ENCODE measurements around the gene LBX2. TPM values are rescaled to one million over a fixed set of nuclear protein-coding genes. Genes with fewer than 3 reads are reported as not detected.

The LBX2 gene
- total RNA-seq, 1 experiment from 2014 or later, result 9.6 TPM

- Histone ChIP-seq H3K4me1 (ENCODE audit: control insufficient read depth, insufficient read depth, low read length) (no peaks in the 10 kb centered on the region), H3K27ac (ENCODE audit: low read length) (no peak overlapping the region), H3K36me3 (ENCODE audit: control insufficient read depth, insufficient read depth, low read length) (no peaks in the 10 kb centered on the region; the same call in none of the 2 replicates), H3K4me3 (ENCODE audit: low read depth in 2 of 2, low read length in 2 of 2) (no peak overlapping the region), H3K27me3 (ENCODE audit: control insufficient read depth, insufficient read depth, low read length) (no peaks in the 10 kb centered on the region; the same call in 1 of the 2 replicates), H3K9me3 (ENCODE audit: control insufficient read depth, insufficient read depth, low read depth, low read length) (no peaks in the 10 kb centered on the region)
- in situ Hi-C loops (cut with HindIII; ENCODE audit: low pct_unique_long_range_greater_than_20kb, low sequenced_read_pairs), result no loop called here
- POLR2A ChIA-PET, result no interaction called here
- BruUV-seq (replicated peaks), result no TSS peak
- DNase-seq (ENCODE audit: low read depth, low spot score) (no peak), ATAC-seq (no peak)
- TF ChIP-seq REST (IDR thresholded peaks at IDR 0.05; ENCODE audit: insufficient read depth in 1 of 2, low read depth in 2 of 2, low read length in 1 of 2) (no peak), SIN3A (IDR thresholded peaks at IDR 0.05; ENCODE audit: borderline replicate concordance, insufficient read depth, low read depth, low read length) (no peak), CTCF (IDR thresholded peaks at IDR 0.05) (no peak), POLR2AphosphoS5 (IDR thresholded peaks at IDR 0.05; ENCODE audit: low read depth, low read length) (no peak), TCF7L2 (IDR thresholded peaks at IDR 0.05; ENCODE audit: low read depth, low read length) (no peak)
- CTCF ChIA-PET, result no interaction called here
- intact Hi-C loops (cut with micrococcal nuclease; ENCODE audit: unreplicated experiment), result no loop called here
These were observed 35.0 kb upstream of the LBX2 start for GRCh38 chr2:74534411-74534810.

DNA sequence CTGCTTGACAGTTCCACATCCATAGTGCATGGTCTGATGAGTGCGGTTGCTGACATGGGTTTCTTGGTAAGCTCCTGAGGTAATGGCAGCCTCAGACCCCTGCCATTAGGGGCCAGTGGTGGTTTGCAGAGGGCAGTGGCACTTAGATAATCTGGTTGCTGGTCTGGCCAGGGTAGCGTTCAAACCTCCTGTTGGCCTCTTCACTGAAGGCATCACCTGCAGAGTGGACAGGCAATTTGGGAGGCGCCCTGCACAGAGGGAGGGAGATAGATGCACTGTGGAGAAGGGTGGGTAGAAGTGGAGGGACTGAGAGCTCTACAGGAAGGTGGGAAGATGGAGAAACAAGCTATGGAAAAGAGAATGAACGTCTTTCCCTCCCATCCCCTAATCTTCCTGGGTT lies 34.1 kb upstream of the LBX2 start:
- H3K4me3 ChIP-seq (ENCODE audit: low read depth in 2 of 2, low read length in 2 of 2), result no peak overlapping the region
- H3K36me3 ChIP-seq (ENCODE audit: control insufficient read depth, insufficient read depth, low read length), result peaks cover 3% of the 10 kb centered on the region
- in situ Hi-C loops (cut with HindIII; ENCODE audit: low pct_unique_long_range_greater_than_20kb, low sequenced_read_pairs) (no loop called here), intact Hi-C loops (cut with micrococcal nuclease; ENCODE audit: unreplicated experiment) (no loop called here)
- no peaks in the 10 kb centered on the region for H3K9me3 ChIP-seq (ENCODE audit: control insufficient read depth, insufficient read depth, low read depth, low read length)
- TF ChIP-seq REST (IDR thresholded peaks at IDR 0.05; ENCODE audit: insufficient read depth in 1 of 2, low read depth in 2 of 2, low read length in 1 of 2) (no peak), TCF7L2 (IDR thresholded peaks at IDR 0.05; ENCODE audit: low read depth, low read length) (no peak), POLR2AphosphoS5 (IDR thresholded peaks at IDR 0.05; ENCODE audit: low read depth, low read length) (no peak)
- BruUV-seq (replicated peaks), result no TSS peak
- DNase-seq (ENCODE audit: low read depth, low spot score) (no peak), ATAC-seq (no peak)
- no peaks in the 10 kb centered on the region; the same call in 1 of the 2 replicates for H3K27me3 ChIP-seq (ENCODE audit: control insufficient read depth, insufficient read depth, low read length)
- ChIA-PET CTCF (no interaction called here), POLR2A (no interaction called here)
- no peak overlapping the region for H3K27ac ChIP-seq (ENCODE audit: low read length)
- H3K4me1 ChIP-seq (ENCODE audit: control insufficient read depth, insufficient read depth, low read length), result no peaks in the 10 kb centered on the region

Measured in Panc1 (cell line).